HL-60 (cell line): Measurements from ENCODE around the gene QRFP.

Experiments used
- DNase-seq, 2 experiments: peaks; one replicate each; pipeline ENCODE4 v3.0.0-alpha.2; 2010 to 2020; ENCODE audit warnings: low read depth in 1 of 2, low spot score in 1 of 2
- H3K27ac ChIP-seq: fragments of 250-450 bp; sonication (Bioruptor Pico); replicated peaks from 2 replicates; pipeline ENCODE4 v1.5.1; 2020; ENCODE audit warnings: mild to moderate bottlenecking, moderate library complexity
- H3K27me3 ChIP-seq: fragments of 250-450 bp; sonication (Bioruptor Pico); 2 replicates; pipeline ENCODE4 v1.5.1; 2021; ENCODE audit warnings: mild to moderate bottlenecking, moderate library complexity; ENCODE audit not compliant: insufficient read depth, poor library complexity, severe bottlenecking
- H3K4me3 ChIP-seq: replicated peaks from 2 replicates; pipeline ENCODE4 v1.5.1; 2011; ENCODE audit warnings: mild to moderate bottlenecking, control low read depth, low read length; ENCODE audit not compliant: insufficient read depth
- CTCF ChIP-seq: IDR thresholded peaks from one replicate; pipeline ENCODE4 v1.5.1; 2011; ENCODE audit warnings: low read length, control low read depth, inconsistent platforms; ENCODE audit not compliant: insufficient read depth
- GABPA ChIP-seq: IDR thresholded peaks from 2 replicates; pipeline ENCODE4 v1.6.1; 2012; ENCODE audit warnings: low read depth
- POLR2AphosphoS5 ChIP-seq: IDR thresholded peaks from 2 replicates; pipeline ENCODE4 v1.6.1; 2012; ENCODE audit warnings: low read depth
- REST ChIP-seq: IDR thresholded peaks from 2 replicates; pipeline ENCODE4 v1.6.1; 2012; ENCODE audit warnings: low read depth; ENCODE audit not compliant: insufficient replicate concordance
- SPI1 ChIP-seq: IDR thresholded peaks from 2 replicates; pipeline ENCODE4 v1.6.1; 2012; ENCODE audit warnings: low read depth, mild to moderate bottlenecking, borderline replicate concordance

The QRFP gene

GRCh38 chr9:130937146-130938076, 40.8 kb upstream of the QRFP start:
- DNase-seq, result no peak
- TF ChIP-seq SPI1 (no peak), GABPA (no peak), POLR2AphosphoS5 (no peak), REST (no peak), CTCF (no peak)
- Histone ChIP-seq H3K27ac (no peak overlapping the region), H3K27me3 (peaks cover 36% of the 10 kb centered on the region), H3K4me3 (no peak overlapping the region)

- Histone ChIP-seq H3K4me3 (no peak overlapping the region), H3K27ac (no peak overlapping the region), H3K27me3 (peaks cover 31% of the 10 kb centered on the region)
- peak in 1 of 2 experiments; percentile 52 for DNase-seq
- TF ChIP-seq POLR2AphosphoS5 (no peak), CTCF (no peak), GABPA (no peak), REST (no peak), SPI1 (no peak)
Measured at GRCh38 chr9:130936285-130937117, 39.9 kb upstream of the QRFP start.

GRCh38 chr9:130935648-130936271, 39.1 kb upstream of the QRFP start:
- DNase-seq, result peak in 1 of 2 experiments; percentile 66
- no peak overlapping the region for H3K4me3 ChIP-seq
- no peak overlapping the region for H3K27ac ChIP-seq
- TF ChIP-seq SPI1 (no peak), GABPA (no peak), POLR2AphosphoS5 (no peak), CTCF (no peak), REST (no peak)
- peaks cover 30% of the 10 kb centered on the region for H3K27me3 ChIP-seq
